Anterior cingulate cortex (tissue), 58 donors: ENCODE data around the gene FBXL7.
"Not testable (repeated sequence)": the region's sequence is repeated elsewhere in the genome, so short reads cannot be mapped to it uniquely, and the experiment has no call there.

Experiments
- DNase-seq, 58 donors: peaks; one replicate each; lab custom pipeline; 2025; lab: John Stamatoyannopoulos, UW

FBXL7 gene

DNA sequence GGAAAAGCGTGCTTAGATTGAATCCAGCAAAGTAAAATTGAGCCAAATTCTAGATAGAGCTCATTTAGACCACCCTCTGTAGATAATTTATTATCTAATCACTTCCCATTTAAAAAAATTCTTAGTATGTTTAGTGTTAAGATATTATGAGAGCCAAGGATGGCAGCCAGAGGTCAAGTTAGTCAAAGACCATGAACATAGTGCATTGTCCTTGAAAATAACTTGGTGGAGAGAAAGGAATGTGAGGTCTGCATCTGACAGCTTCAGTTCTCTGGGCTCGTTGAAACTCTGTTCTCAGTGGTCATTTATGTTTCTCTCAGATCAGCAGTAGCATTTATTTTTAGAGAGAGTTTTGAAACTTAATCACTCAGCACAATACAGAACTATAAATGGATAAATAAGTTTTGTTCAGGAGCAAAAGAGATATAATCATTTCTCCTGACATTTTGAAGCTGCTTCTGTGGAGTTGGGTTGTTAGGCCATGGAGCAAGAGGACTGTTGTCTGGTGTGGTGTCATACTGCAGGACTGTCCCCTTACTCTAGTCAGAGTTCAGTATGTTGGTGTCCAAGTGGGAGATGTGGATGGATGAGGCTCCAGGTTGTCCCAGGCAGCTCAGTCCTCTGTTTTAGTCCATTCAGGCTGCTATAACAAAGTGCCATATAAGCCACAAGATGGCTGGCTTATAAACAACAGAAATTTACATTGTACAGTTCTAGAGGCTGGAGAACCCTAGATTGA is 337.7 kb downstream of the FBXL7 start:
- no peak for DNase-seq

DNA sequence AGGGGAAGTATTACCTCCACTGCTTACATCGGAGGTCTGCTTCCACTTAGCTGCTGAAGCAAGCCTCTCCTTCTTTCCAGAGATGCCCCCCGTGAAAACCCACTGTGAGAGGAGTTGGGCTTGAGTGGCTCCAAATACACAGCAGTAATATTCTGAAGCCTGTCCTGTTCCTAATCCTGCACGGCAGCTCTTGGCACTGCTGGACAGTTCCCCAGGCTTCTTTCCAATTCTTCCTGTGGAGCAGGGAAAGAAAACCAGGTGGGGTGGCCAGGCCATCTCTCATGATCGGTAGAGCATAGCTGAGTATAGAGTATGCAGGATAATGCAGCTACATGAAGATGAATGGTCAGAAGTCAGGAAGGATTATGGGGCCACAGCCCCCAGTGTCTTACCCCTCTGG is 344.3 kb downstream of the FBXL7 start:
- no peak for DNase-seq

GRCh38 chr5:15844871-15845270 is 344.9 kb downstream of the FBXL7 start:
- DNase-seq = no peak

DNA sequence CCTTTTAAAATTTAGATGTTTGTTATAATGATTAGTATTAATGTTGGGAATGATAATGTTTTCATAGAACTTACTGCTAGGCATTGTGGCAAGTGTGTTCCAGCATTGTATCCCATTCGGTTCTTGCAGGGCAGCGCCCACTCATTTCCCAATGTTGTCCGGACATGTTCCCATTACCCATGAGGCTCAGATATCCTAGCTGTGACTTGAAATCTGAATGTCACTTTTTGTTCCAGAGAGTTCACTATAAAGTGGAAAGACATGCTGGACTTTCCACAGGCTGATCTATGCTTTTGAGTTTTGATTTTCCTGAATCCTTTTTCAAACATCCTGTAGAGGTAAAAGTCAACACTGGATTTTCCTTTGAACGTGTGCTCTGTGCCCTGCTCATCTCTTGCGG is 350.6 kb downstream of the FBXL7 start:
- no peak for DNase-seq

DNA sequence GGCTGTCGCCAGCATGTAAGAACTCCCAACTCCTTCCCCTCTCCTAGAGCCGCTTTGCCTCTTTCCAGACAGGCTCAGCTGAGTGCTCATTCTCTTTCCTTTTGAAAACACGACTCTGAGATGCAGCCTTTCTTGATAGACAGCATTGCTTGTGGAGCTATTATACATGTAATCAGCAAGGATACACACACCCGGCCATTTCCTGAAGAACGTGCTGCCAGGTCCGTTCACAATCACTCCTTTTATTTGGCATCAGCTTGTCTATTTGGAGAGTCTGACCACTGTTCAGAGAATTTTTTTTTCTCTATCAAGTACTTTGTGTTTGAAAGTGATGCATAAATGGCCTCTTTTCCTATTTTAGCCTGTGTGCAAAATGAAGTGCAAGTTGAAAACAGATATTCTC is 351.0 kb downstream of the FBXL7 start:
- no peak for DNase-seq

GRCh38 chr5:15852217-15852616 is 352.2 kb downstream of the FBXL7 start:
- no peak for DNase-seq

DNA sequence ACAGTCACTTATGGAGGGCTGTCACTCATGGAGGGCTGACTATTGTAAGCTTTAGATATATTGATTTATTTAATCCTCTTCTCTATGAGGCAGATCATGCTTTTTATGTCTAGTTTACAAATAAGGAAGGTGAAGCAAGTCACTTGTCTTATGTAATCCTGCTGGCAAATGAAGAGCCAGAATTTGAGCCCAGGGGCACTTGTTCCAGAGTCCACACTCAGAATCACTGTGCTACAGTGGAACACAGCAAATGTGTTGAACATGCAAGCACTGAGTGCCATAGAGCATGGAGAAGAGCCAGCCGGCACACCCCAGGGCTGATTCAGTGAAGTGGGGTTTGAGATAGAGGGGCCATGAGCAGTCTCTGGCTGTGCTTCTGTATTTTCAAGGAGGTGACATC is 353.0 kb downstream of the FBXL7 start:
- no peak for DNase-seq

DNA sequence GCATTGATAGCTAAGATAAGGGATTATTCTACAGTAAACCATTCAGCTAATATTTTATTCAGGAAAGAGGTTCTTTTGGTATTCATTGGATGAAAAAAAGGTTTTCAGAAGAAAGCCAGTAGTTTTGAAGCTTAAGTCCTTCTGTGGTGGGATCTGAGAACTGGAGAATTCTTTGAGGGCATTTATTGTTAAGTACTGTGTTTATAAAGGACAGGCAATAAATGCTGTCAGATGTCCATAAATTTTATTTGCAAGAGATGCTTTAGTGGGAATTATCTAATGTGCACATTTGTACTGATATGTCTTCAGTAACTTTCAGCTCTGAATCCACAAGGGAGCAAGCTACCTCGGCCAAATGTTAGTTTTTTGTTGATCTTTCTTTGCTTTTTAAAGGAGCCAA is 358.3 kb downstream of the FBXL7 start:
- no peak for DNase-seq

DNA sequence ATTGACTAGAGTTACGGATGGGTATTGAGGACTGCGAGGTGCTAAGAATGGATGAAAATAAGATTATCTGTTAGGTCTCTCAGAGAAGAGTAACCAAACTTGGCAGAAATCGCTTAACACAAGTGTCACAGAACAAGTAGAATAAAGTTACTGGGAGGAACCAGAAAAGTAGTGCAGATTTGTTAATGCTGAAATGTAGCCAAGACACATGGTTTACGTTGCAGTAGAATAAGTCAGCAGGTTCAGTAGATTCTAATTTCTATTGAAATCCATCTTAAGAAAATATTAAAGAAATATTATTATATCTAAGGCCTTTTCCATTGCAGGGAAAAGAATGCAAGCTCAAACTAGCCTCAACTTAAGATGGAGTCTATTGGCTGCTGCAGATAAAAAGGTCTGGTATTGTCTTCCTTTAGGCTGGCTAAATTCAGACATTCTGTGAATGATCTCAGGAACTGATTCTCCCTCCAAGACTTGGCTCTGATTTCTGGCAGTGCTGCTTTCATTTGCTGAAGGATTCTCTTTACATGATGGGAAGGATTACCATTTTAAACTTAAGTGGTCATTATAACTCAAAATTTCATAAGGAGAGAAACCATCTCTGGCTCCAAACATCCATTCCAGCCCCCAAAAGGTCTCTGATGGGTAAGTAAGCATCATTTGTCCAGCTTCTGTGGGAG is 364.7 kb downstream of the FBXL7 start:
- no peak for DNase-seq

GRCh38 chr5:15872259-15872658 is 372.3 kb downstream of the FBXL7 start:
- not testable (repeated sequence) for DNase-seq

DNA sequence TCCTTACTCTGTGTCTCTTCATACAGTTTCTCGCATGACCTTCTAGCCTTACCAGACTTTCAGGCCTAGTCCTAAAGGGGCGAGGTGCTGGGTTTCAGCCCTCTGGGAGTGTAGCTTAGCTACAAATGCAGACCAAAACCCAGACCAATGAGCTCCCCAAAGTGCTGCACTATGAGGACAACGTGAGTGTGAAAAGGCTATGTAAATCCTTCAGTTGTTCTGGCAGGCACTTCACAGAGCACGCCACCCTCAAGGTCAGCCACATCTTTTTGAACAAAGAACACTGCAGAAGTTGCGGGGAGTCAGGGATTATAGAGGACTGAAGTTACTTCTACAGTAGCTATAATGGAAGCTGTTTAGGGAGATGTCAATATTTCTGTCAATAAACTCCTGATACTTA is 377.9 kb downstream of the FBXL7 start:
- no peak for DNase-seq

DNA sequence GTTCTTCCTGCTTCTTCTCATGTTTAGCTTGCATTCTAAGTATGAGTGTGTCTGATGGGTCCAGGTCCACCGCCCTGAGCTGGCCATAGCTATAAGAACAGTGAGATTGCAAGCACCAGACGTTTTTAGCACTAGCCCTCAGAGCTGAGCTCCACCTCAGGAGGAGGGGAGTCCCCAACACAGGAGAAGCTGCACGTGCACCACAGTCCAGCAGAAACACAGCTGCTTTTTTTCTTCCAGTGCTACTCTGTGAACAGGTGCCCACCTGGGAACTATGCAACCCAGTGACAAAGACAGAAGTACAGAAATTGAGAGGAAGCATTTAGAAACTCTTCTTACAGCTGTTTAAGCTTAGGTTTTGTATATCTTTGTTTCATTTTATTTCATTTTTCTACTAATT is 380.2 kb downstream of the FBXL7 start:
- DNase-seq = no peak

DNA sequence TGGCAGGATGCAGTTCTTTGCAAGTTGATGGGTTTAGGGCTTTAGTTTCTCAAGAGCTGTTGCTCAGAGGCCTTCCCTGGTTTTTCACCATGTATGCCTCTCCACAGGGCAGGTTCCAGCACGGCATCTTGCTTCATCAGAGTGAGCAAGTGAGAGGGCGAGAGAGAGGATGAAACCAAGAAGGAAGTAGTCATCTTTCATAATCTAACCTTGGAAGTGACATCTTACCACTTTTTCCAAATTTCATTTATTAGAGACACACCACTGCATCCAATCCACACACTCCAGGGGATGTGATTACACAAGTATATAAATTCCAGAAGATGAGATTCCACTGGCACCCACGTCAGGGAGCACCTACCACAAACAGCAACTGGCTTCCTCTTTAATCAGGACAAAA is 385.2 kb downstream of the FBXL7 start:
- no peak for DNase-seq

GRCh38 chr5:15886156-15886555 is 386.2 kb downstream of the FBXL7 start:
- no peak for DNase-seq

GRCh38 chr5:15887093-15887492 is 387.1 kb downstream of the FBXL7 start:
- no peak for DNase-seq

DNA sequence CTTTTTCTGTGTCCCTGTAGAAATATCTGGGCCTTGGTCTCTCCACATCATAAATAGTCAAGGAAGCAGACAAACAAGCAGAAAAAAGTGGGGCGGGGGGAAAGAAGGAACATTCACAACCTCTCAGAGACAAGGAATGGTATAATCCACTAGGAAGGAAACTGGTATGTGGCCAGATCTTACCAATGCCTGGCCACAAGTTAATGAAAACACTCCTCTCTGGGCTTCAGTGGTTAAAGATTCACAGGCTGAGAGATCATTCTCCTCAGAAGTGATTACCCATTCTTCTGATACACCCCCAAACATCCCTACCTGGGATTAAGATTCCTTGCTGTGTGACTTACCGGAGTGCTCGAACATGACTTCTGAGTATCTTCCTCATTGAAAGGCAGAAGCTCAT is 389.0 kb downstream of the FBXL7 start:
- no peak for DNase-seq

- DNase-seq = no peak
Observed at GRCh38 chr5:15893866-15894265, 393.9 kb downstream of the FBXL7 start.

GRCh38 chr5:15897656-15898055 is 397.7 kb downstream of the FBXL7 start:
- DNase-seq = no peak

- no peak for DNase-seq
Observed at GRCh38 chr5:15898641-15899040, 398.7 kb downstream of the FBXL7 start.

- no peak for DNase-seq
Observed at GRCh38 chr5:15899481-15899880, 399.5 kb downstream of the FBXL7 start.

- DNase-seq = no peak
Observed at GRCh38 chr5:15901151-15901550, 401.2 kb downstream of the FBXL7 start.

GRCh38 chr5:15902066-15902465 is 402.1 kb downstream of the FBXL7 start:
- DNase-seq = no peak
